GM19025 (cell line): ENCODE measurements around the gene CLCNKA.
"Not testable (repeated sequence)": the region's sequence is repeated elsewhere in the genome, so short reads cannot be mapped to it uniquely, and the experiment has no call there.

Source experiments
- ATAC-seq: cut with Tn5 transposase; IDR thresholded peaks from one replicate; pipeline ENCODE4 v1.9.1; 2021; ENCODE audit warnings: mild to moderate bottlenecking, low read depth, moderate library complexity; ENCODE audit not compliant: unreplicated experiment

Gene CLCNKA

DNA sequence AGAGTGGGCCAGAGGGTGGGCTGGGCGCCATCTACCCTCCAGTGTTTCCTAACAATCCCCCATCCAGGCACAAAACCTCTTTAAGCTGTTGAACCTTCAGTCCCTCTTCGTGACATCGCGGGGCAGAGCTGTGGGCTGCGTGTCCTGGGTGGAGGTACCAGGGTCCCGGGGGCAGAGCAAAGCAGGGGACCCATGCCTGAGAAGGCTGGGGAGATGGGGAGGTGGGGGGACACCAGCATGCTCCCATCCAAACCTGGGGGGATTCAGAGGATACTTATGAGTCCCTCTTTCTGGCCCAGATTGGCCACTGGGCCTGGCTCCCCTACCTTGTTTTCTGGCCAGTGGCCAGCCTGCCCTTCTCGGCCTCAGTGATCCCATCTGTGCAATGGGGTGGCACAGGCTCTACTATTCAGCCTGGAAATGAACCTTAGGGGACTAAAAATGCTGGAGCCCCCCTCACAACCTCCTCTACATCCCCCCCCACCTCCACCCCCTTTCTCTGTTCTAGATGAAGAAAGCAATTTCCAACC, 11.3 kb downstream of the CLCNKA start:
- not testable (repeated sequence) for ATAC-seq

DNA sequence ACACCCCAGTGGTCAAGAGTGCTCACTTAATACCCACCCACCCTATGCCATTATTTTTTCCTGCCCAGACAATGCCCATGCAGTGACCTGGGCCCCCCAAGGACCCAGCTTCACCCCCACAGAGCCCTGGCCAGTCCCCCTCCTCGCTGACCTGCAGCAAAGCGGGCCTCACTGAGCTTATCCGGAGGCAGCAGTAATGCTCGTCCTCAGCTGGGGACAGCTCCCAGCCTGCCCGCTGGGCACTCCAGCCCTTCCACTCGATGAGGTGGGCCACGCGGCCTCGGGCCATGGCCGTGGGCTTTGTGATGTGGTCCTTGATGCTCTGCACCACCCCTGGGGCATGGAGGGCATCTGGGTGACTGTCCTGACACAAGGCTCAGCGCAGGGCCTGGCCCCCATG, 14.6 kb downstream of the CLCNKA start:
- ATAC-seq, result not testable (repeated sequence)

DNA sequence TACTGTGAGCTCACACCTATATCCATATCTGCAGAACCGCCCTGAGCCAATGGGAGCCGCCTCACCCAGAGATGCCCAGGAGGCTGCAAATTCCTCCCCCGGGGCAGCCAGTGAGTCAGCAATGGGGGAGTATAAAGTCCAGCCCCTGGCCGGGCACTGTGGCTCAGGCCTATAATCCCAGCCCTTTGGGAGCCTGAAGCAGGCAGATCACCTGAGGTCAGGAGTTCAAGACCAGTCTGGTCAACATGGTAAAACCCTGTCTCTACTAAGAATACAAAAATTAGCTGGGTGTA, 16.7 kb downstream of the CLCNKA start:
- ATAC-seq, result no peak

DNA sequence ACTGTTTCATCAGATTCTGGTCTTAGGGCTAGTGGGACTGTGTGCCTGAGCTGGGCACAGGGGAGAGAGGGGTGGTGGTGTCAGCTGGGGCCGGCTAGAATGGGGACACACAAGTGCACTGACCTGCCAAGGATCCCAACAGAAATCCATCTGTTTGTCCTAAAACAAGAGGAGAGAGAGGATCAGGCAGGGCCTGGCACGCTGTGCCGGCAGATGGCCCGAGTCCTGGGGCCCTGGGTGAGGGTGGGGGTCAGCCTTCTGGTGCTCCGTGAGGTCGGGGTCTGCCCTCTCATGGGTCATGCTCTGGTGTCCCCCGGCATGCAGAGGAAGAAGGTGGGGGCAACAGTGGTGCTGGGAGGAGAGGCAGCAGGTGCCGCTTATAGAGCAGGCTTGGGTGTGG, 18.0 kb downstream of the CLCNKA start:
- not testable (repeated sequence) for ATAC-seq

DNA sequence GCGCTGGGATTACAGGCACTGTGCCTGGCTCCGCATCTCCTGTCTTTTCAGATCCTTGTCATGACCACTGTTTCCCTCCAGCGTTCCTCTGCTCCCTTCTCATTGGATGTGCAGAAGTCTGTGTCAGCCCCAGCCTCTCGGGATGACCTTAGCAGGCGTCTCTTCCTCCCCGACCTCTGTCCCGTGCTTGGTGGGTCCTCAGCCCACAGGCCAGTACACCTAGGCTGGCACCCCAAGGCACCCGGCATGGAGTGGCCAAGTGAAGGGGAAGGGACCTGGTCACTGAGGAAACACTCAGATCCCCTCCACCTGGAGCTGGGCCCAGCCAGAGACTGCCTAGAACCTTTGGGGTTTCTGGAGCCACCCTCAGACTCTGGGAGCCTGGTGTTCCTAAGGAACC, 19.4 kb downstream of the CLCNKA start:
- no peak for ATAC-seq

DNA sequence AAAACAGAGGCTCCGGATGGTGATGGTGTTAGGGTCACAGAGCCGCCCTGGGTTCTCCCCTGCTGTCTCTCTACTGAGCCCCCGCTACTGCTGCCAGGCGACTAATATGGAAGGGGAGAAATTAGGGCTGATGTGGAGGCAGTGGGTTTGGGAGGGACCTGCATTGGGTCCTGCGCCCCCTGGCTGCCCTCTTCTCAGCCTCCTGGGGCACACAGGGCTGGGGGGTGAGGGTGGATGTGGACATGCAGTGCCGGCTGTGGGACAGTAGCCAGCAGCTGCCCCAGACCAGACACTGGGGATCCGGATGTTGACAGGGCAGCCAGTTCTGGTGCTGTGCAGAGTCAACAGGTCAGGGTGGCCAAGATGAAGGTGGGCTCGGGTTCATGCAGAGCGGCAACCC, 20.3 kb downstream of the CLCNKA start:
- ATAC-seq, result no peak

DNA sequence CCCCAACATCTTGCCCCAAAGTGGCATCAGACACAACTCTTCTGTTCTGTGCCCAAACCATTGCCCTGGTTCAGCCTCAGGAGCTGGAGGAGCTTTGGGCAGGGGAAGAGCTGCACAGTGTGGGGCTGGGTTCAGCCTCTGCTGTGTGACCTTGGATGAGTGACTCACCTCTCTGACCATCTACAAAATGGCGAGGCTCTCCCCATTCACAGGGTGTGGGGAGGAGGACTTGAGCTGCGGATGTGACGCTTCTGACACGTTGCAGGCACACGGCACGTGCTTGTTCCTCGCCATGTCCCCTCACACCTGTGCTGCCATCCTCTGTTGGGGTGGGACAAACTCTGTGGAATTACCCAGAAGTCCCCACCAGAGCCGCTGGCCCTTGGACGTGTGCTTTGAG, 20.8 kb downstream of the CLCNKA start:
- ATAC-seq, result not testable (repeated sequence)

DNA sequence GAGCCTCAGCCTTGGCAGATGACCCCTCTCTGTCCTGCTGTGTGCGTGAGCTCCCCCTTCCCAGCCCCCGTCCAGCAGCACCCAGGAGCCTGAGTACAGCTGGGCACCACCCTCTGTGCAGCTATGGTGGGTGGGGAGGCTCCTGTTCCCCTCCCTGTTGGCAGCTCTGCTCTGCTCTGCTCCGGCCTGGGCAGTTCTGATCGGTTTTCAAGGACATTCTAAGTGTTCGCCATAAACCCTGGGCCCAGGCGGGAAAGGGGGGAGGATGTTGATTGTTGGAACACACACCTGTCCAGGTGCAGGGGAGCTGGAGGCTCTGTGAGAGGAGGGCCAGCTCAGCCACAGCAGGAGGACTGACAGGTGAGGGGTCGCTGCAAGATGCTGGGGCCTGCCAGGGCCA, 21.7 kb downstream of the CLCNKA start, which contains the start of gene CLCNKB:
Gene CLCNKB, plus strand, starts transcription at position 262 of the 400 bp plus-strand sequence. CDS start 711 bp downstream, outside the sequence.
- no peak for ATAC-seq

DNA sequence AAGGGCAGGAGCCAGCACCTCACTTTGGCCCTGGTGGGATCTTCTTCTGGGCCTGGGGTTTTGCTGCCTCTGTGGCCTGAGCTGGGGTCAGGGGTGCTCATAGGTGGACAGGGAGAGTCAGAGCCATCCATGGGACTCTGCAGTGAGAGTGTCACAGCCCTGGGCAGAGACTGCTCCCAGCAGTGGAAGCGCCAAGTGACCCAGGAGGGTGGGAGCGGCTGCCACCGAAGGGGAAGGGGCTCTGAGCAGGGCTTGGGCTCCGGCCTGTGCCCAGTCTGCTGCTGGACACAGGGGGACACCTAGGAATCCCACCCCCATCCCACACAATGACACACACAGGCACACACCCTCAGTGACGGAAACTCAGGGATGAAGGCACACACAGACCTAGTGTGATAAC, 22.1 kb downstream of the CLCNKA start:
- ATAC-seq, result no peak

DNA sequence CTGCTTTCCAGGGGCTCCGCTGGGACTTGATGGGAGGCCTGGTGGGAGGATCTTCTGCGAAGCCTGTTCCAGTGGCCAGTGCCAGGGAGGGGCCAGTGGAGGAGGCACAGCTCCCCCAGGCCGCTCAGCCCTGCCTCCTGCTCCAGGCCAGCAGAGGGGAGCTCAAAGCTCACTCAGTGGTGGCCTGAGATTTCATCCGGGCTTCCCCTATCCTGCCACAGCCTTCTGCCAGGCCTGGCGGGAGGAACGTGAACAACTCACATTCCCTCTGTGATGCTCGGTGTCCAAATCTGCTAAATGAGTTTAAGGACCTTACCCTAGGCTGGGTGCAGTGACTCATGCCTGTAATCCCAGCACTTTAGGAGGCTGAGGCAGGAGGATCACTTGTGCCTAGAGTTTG, 25.0 kb downstream of the CLCNKA start:
- ATAC-seq, result no peak

DNA sequence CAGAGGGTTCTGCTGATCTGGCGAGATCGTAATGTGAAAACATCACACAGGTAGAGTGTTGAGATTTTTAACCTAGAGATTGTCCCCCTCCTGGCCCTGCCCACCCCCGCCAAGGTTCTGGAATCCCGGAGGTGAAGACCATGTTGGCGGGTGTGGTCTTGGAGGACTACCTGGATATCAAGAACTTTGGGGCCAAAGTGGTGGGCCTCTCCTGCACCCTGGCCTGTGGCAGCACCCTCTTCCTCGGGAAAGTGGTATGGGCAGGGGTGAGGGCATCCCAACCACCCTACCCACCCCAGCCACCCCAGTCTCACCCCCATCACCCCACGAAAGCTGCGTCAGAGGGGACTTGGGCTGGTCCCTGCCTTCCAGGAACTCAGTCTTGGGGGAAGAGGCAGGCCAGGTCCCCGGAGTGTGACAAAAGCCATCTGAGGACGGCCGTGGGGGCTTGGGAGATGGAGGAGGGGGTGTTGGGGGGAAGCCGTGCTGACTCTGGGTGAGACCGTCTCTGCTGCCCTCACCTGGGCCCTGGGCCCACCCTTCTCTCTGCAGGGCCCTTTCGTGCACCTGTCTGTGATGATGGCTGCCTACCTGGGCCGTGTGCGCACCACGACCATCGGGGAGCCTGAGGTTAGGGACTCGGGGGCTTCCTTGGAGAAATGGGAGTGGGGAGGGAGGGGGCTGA, 26.1 kb downstream of the CLCNKA start:
- ATAC-seq, result no peak

DNA sequence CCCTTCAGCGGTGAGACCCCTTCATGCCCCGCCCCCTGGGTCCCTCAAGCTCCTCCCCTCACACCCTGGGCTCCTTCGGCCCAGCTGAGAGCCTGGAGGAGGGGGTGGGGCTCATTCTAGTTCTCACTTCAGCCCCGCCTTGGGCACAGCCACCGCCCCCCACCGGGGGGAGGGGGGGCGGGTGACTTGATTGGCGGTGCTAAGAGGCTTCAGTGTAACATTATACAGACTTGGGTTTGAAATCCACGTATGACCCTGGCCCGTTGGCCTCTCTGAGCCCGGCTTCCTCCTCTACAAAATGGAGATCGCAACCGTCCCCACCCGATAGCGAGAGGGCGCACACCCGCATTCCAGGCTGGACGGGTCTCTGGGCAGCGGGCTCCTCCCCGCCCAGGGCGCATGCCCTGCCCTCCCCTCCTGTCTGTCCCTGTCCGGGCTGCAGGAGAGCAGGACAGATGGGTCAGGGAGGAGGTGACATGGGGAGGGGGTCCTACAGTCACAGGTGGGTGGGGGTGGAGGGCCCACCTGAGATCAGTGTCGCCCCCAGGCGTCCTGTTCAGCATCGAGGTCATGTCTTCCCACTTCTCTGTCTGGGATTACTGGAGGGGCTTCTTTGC, 26.8 kb downstream of the CLCNKA start:
- no peak for ATAC-seq

DNA sequence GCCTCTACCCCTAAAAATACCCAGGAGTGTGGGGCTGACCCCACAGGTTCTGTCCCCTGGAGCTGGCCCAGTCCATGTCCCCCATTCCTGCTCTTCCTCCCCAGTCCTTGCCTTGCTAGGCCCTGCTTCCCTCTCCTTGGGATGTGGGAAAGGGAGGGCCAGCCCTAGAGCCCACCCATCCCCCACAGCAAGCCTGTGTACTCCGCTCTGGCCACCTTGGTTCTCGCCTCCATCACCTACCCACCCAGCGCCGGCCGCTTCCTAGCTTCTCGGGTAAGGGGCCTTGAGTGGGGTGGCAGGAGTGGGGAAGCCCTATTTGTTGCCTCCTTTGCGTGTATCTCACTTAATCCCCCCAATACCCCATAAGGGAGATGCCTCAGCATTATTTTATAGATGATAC, 28.5 kb downstream of the CLCNKA start:
- no peak for ATAC-seq

DNA sequence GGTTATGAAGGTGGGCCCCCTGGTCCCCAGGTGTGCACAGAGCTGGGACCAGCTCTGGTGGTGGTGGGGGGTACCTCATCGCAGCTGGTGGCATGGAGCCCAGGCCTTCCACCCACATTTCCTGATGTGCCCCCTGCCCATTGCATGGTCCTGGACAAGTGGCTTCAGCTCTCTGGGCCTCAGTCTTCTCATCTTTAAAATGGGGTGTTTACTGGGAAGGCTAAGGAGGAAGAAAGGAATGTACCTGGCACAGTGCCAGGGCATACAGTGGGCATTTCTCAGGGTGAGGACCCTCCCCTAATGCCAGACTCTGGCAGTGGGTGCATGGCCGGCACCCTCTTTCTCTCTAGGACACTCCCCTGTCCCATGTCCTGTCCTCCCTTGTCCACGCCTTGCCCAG, 29.2 kb downstream of the CLCNKA start:
- no peak for ATAC-seq

DNA sequence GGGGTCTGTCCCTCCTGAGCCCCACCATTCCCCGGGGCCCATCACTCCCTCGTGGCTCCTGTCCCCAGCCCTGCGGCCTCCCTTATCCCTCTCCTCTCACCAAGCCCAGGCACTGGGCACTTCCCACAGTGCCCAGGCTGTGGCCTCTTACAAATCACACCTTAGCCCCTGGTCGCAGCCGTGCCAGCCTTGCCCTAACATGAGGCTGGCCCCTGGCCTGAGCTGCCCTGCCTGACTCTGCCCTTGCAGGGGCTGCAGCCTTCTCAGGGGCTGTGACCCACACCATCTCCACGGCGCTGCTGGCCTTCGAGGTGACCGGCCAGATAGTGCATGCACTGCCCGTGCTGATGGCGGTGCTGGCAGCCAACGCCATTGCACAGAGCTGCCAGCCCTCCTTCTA, 30.1 kb downstream of the CLCNKA start:
- not testable (repeated sequence) for ATAC-seq

DNA sequence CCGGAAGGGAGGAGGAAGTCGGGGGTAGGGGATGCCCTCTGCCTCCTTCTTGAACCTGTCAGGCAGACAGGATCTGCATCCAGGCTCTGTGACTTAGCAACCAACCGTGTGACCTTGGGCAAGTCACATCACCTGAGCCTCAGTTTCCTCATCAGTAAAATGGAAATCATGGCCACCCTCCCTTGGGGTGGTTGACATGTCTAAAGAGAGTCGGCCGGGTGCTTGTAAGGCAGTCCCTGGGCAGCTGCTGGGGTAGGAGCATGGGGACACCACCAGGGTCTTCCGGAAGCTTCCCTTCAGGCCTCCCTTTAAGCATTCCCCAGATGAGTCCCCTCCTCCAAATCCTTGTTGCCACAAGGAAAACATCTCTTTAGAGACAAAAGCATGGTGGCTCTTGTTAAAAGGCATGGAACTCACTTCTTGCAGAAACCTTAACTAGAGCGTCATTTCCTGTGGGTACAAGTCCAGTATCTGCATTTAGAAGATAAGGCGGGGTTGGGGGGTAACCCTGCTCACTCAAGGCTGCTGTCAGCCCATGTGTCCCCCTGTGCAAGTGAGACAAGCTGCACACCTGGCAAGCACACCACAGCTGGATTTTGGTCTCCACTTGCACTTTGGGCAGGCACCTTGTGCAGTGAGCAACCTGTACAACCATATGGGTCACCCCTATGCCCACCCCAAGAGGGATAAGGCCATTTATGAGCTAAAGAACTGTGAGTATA, 32.1 kb downstream of the CLCNKA start:
- no peak for ATAC-seq

DNA sequence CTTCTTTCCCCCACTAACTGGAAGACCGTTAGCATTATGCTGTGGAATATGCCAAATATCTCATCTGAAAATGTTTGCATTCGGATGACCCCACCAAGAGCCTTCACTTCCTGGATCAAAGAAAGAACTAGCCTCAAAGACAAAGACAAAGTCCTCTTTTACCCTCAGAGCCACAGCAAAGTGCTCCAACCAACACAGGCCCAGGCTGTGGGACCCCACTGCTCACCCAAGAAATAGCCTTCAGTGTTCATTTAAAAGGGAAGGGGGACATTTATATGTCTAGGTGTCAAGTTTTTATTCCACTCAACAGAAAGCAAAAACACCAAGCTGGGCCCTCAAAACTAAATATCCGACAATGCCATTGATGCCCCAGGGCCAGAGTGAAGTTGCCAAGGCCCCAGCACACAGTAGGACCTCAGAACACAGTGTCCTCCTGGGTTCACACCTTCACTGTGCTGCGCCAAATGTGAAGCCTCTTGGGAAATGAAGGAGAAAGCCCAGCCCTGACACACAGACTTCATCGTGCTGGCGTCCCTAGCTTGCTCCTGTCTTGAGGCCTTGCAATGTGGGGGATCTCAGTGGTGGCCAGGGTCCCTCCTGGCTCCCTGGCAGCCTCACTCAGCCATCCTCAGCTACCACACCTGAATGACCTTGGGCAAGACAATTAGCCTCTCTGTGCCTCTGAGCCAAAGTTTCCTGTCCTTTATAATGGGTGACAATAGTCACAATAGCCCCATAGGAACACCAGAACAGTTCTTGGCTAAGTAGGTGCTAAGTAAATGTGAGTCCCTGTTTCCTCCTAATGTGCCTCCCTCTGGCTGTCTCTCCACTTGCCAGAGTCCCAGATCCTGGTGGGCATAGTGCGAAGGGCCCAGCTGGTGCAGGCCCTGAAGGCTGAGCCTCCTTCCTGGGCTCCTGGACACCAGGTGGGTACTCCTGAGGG, 33.0 kb downstream of the CLCNKA start:
- no peak for ATAC-seq

DNA sequence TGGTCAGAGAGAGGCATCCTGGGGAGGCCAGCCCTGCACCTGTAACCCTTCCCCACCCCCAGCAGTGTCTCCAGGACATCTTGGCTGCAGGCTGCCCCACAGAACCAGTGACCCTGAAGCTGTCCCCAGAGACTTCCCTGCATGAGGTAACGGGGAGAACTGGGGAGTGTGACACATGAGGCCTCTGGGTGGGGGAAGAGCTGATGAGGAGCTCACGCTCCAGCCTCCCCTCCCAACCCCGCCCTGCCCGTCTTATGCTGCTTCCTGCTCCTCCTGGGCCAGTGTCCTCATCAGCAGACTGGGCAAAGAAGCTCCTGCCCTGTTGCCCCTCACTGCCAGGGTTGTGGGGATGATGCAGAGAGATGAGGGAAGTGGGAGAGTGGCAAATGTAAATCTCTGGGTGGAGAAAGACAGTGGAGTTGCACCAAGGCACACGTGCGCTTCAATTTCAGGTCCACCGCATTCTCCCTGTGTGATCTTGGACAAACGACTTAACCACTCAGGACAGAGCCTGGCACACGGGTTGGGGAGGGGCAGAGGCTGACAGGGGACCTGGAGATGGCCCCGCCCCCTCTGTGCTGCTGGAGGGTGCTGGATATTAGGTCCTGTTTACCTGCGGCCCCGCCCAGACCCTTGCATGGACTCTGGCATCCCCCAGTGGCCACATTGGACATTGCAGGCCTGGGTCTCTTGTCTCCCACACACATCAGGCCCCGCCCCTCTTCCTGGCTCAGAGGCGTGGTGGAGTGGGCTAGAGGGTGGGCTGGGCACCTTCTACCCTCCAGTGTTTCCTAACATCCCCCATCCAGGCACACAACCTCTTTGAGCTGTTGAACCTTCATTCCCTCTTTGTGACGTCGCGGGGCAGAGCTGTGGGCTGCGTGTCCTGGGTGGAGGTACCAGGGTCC, 34.0 kb downstream of the CLCNKA start:
- no peak for ATAC-seq

DNA sequence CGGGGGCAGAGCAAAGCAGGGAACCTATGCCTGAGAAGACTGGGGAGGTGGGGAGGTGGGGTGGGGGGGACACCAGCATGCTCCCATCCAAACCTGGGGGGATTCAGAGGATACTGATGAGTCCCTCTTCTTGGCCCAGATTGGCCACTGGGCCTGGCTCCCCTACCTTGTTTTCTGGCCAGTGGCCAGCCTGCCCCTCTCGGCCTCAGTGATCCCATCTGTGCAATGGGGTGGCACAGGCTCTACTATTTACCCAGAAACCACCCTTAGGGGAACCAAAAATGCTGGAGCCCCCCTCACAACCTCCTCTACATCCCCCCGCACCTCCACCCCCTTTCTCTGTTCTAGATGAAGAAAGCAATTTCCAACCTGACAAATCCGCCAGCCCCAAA, 34.7 kb downstream of the CLCNKA start:
- ATAC-seq, result not testable (repeated sequence)
